Transverse colon (tissue), 3 donors: ENCODE data around the gene CDC45.

Source experiments
- EP300 ChIP-seq: sonication (generic); formaldehyde crosslinking; IDR thresholded peaks from one replicate; pipeline ENCODE4 v1.6.1; 2017; ENCODE audit warnings: antibody characterized with exemption, low read depth
- POLR2A ChIP-seq: fragments of 450-650 bp; IDR thresholded peaks from one replicate; pipeline ENCODE4 v1.6.1; 2016; ENCODE audit warnings: antibody characterized with exemption, mild to moderate bottlenecking, moderate library complexity
- TF ChIP-seq, protein P1 (sequence below), 5 experiments: fragments of 200-600 bp in 3 of 5; fragments of 450-650 bp in 2 of 5; sonication (generic) in 3 of 5; IDR thresholded peaks; 1 replicate in 2 of 5; 2 replicates in 3 of 5; pipeline ENCODE4 v1.5.1; 2016 to 2017; ENCODE audit warnings: antibody characterized with exemption in 5 of 5, inconsistent platforms in 3 of 5, mild to moderate bottlenecking in 2 of 5, moderate library complexity in 1 of 5

DNA sequence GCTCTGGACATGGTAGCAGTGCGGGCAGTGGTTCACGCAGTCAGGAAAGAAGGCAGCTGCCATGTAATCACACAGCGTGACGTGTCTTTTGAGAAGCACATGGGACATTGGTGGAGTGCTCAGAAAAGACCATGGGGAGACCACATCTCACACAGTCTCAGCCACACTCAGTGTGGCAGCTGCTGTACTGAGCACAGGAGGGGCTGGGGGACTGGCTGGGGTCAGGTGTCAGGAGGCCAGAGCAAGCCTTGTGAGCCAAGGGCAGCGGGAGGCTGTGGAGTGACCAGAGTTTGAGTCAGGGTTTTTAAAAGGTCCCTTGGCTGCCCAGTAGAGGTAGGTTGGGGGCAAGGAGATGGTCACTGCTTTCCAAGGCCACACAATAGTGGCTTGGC is 26.0 kb downstream of the CDC45 start:
- TF ChIP-seq, protein P1, sequence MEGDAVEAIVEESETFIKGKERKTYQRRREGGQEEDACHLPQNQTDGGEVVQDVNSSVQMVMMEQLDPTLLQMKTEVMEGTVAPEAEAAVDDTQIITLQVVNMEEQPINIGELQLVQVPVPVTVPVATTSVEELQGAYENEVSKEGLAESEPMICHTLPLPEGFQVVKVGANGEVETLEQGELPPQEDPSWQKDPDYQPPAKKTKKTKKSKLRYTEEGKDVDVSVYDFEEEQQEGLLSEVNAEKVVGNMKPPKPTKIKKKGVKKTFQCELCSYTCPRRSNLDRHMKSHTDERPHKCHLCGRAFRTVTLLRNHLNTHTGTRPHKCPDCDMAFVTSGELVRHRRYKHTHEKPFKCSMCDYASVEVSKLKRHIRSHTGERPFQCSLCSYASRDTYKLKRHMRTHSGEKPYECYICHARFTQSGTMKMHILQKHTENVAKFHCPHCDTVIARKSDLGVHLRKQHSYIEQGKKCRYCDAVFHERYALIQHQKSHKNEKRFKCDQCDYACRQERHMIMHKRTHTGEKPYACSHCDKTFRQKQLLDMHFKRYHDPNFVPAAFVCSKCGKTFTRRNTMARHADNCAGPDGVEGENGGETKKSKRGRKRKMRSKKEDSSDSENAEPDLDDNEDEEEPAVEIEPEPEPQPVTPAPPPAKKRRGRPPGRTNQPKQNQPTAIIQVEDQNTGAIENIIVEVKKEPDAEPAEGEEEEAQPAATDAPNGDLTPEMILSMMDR (IDR thresholded peaks at IDR 0.05), result no peak
- TF ChIP-seq EP300, result no peak
- TF ChIP-seq POLR2A, result no peak
